ENCODE measurements around the gene FGF8.

GRCh38 chr10:101736666-101737065, 39.2 kb downstream of the FGF8 start:
- TF ChIP-seq CTCF (IDR thresholded peaks at IDR 0.05; ENCODE audit: low read length): no peak
- TF ChIP-seq EZH2 (IDR thresholded peaks at IDR 0.05; ENCODE audit: borderline replicate concordance, low read length): no peak
